Keratinocyte (primary cell): ENCODE data around the gene CACNA1H. TPM values are rescaled to one million over a fixed set of nuclear protein-coding genes. Genes with fewer than 3 reads are reported as not detected.
"Not testable (repeated sequence)": the region's sequence is repeated elsewhere in the genome, so short reads cannot be mapped to it uniquely, and the experiment has no call there.

Experiments used
- DNase-seq: peaks from one replicate; pipeline ENCODE4 v3.0.0-alpha.2; 2011; ENCODE audit warnings: low read depth, missing footprints, low spot score
- FAIRE-seq: peaks from 2 replicates; lab custom pipeline; 2011; peaks lifted over from hg19 to GRCh38; lab: Jason Lieb, UNC
- H2AFZ ChIP-seq: 2 replicates; pipeline ENCODE4 v1.6.0; 2012; ENCODE audit warnings: low read length, control low read depth, inconsistent platforms; ENCODE audit not compliant: control insufficient read depth
- H3K27ac ChIP-seq: 2 replicates; pipeline ENCODE4 v1.5.1; 2011; ENCODE audit warnings: low read length; ENCODE audit not compliant: control insufficient read depth, insufficient read depth
- H3K27me3 ChIP-seq: 3 replicates; pipeline ENCODE4 v1.6.0; 2011; ENCODE audit warnings: low read length; ENCODE audit not compliant: control insufficient read depth, insufficient read depth; ENCODE audit errors: extremely low read depth
- H3K36me3 ChIP-seq, 2 experiments: 2 replicates in 1 of 2; 3 replicates in 1 of 2; pipeline ENCODE4 v1.5.1; 2011; ENCODE audit warnings: low read length in 2 of 2, mild to moderate bottlenecking in 1 of 2; ENCODE audit not compliant: control insufficient read depth in 2 of 2, insufficient read depth in 2 of 2; ENCODE audit errors: extremely low read depth in 1 of 2
- H3K4me1 ChIP-seq: 3 replicates; pipeline ENCODE4 v1.5.1; 2011; ENCODE audit warnings: low read length; ENCODE audit not compliant: control insufficient read depth, insufficient read depth; ENCODE audit errors: extremely low read depth
- H3K4me2 ChIP-seq: 3 replicates; pipeline ENCODE4 v1.6.0; 2011; ENCODE audit warnings: low read depth, low read length; ENCODE audit not compliant: control insufficient read depth, insufficient read depth; ENCODE audit errors: extremely low read depth
- H3K4me3 ChIP-seq, 3 experiments: fragments of 200-600 bp in 1 of 3; sonication (generic) in 1 of 3; 2 replicates in 2 of 3; 3 replicates in 1 of 3; pipeline ENCODE4 v1.5.1; 2011 to 2016; ENCODE audit warnings: low read length in 3 of 3, mild to moderate bottlenecking in 3 of 3, control low read depth in 2 of 3, inconsistent platforms in 1 of 3, low read depth in 1 of 3, mixed read lengths in 1 of 3, mixed run types in 1 of 3, moderate library complexity in 1 of 3; ENCODE audit not compliant: control insufficient read depth in 2 of 3, insufficient read depth in 2 of 3; ENCODE audit errors: extremely low read depth in 1 of 3
- H3K79me2 ChIP-seq: 2 replicates; pipeline ENCODE4 v1.6.0; 2012; ENCODE audit warnings: low read length; ENCODE audit not compliant: control insufficient read depth, insufficient read depth
- H3K9ac ChIP-seq: 3 replicates; pipeline ENCODE4 v1.6.0; 2011; ENCODE audit warnings: low read length; ENCODE audit not compliant: control insufficient read depth, insufficient read depth; ENCODE audit errors: extremely low read depth
- H3K9me1 ChIP-seq: 3 replicates; pipeline ENCODE4 v1.6.0; 2011; ENCODE audit warnings: low read length; ENCODE audit not compliant: control insufficient read depth, insufficient read depth; ENCODE audit errors: extremely low read depth
- H3K9me3 ChIP-seq: 2 replicates; pipeline ENCODE4 v1.5.1; 2012; ENCODE audit warnings: low read depth, low read length; ENCODE audit not compliant: control insufficient read depth
- H4K20me1 ChIP-seq: 3 replicates; pipeline ENCODE4 v1.6.0; 2011; ENCODE audit warnings: low read length; ENCODE audit not compliant: control insufficient read depth, insufficient read depth; ENCODE audit errors: extremely low read depth
- CTCF ChIP-seq, 3 experiments: IDR thresholded peaks in 1 of 3; conservative IDR thresholded peaks in 1 of 3; optimal IDR thresholded peaks in 1 of 3; 2 replicates in 2 of 3; 3 replicates in 1 of 3; pipeline versions ENCODE3 to v1.5.1; 2011; ENCODE audit warnings: low read length in 3 of 3, mild to moderate bottlenecking in 3 of 3, moderate library complexity in 2 of 3, control low read depth in 1 of 3, inconsistent platforms in 1 of 3; ENCODE audit not compliant: insufficient read depth in 2 of 3; ENCODE audit errors: extremely low read depth in 1 of 3
- EZH2 ChIP-seq: IDR thresholded peaks from one replicate; pipeline ENCODE4 v1.6.1; 2012; ENCODE audit warnings: inconsistent platforms, mild to moderate bottlenecking, low read length, moderate library complexity
- dilution Hi-C: fragments of 300-500 bp; cut with MboI; formaldehyde crosslinking; loops from one replicate; pipeline ENCODE4 v1.7.0; 2020; ENCODE audit warnings: low sequenced_read_pairs; ENCODE audit not compliant: extremely low pct_ligation_motif_present
- polyA plus RNA-seq, 5 experiments: library from polyadenylated mRNA; depleted of rRNA in 3 of 5; stranded (reverse) in 3 of 5; stranded (forward) in 1 of 5; unstranded in 1 of 5; fragments of >200 nt; gene quantifications; 1 replicate in 1 of 5; 2 replicates in 3 of 5; 3 replicates in 1 of 5; pipeline versions ENCODE4 v1.2.1 to v1.2.3, GENCODE V29; 2011 to 2012; ENCODE audit warnings: missing spikeins in 2 of 5, low read depth in 1 of 5, low replicate concordance in 1 of 5

CACNA1H gene
- polyA plus RNA-seq, 1 donor (not counting 4 experiments of a cell fraction or from before 2014, with no cell fraction given), result not detected

- TF ChIP-seq CTCF (optimal IDR thresholded peaks at IDR 0.05 in 1 of 3, IDR thresholded peaks at IDR 0.05 in 1 of 3, conservative IDR thresholded peaks at IDR 0.05 in 1 of 3; ENCODE audit: extremely low read depth in 1 of 3, insufficient read depth in 2 of 3, low read length in 3 of 3), result no peak
- TF ChIP-seq EZH2, result no peak
Observed at GRCh38 chr16:1224558-1224957, 71.7 kb downstream of the CACNA1H start.

GRCh38 chr16:1225051-1225451 is 72.1 kb downstream of the CACNA1H start, which contains the start of gene TPSG1:
Gene TPSG1, minus strand, starts transcription at chr16:1225268. Its CDS starts 16 bp downstream, at chr16:1225252.
- Histone ChIP-seq H3K4me1 (no peaks in the 10 kb centered on the region), H3K4me2 (no peak within 1 kb of the TSS), H3K27ac (no peak within 1 kb of the TSS), H3K9ac (no peak within 1 kb of the TSS), H3K9me1 (no peaks in the 10 kb centered on the region), H3K4me3 (no peak within 1 kb of the TSS), H3K79me2 (no peaks in the 10 kb centered on the region), H3K36me3 (no peaks in the 10 kb centered on the region), H2AFZ (no peak within 1 kb of the TSS), H3K27me3 (no peaks in the 10 kb centered on the region), H3K9me3 (no peaks in the 10 kb centered on the region), H4K20me1 (no peaks in the 10 kb centered on the region)
- no peak for DNase-seq
- TF ChIP-seq EZH2 (no peak), CTCF (optimal IDR thresholded peaks at IDR 0.05 in 1 of 3, IDR thresholded peaks at IDR 0.05 in 1 of 3, conservative IDR thresholded peaks at IDR 0.05 in 1 of 3; ENCODE audit: extremely low read depth in 1 of 3, insufficient read depth in 2 of 3, low read length in 3 of 3) (no peak)
- no peak for FAIRE-seq
- dilution Hi-C loops, result no loop called here

More at GRCh38 chr16:1224558-1224957, 71.7 kb downstream of the CACNA1H start:
- no peak overlapping the region for H3K27ac ChIP-seq
- no peaks in the 10 kb centered on the region for H3K4me1 ChIP-seq
- dilution Hi-C loops, result no loop called here
- no peaks in the 10 kb centered on the region for H3K9me3 ChIP-seq
- H3K79me2 ChIP-seq, result no peaks in the 10 kb centered on the region
- no peaks in the 10 kb centered on the region for H4K20me1 ChIP-seq
- no peak for DNase-seq
- no peaks in the 10 kb centered on the region for H3K36me3 ChIP-seq
- H3K4me2 ChIP-seq, result no peak overlapping the region
- no peak for FAIRE-seq
- H3K9ac ChIP-seq, result no peak overlapping the region
- no peak overlapping the region for H2AFZ ChIP-seq
- H3K27me3 ChIP-seq, result no peaks in the 10 kb centered on the region
- H3K4me3 ChIP-seq, result no peak overlapping the region
- H3K9me1 ChIP-seq, result no peaks in the 10 kb centered on the region

- H3K79me2 ChIP-seq, H3K27me3 ChIP-seq, H3K9me3 ChIP-seq, H3K9me1 ChIP-seq, DNase-seq, dilution Hi-C loops, H4K20me1 ChIP-seq, H3K36me3 ChIP-seq, H3K4me1 ChIP-seq, H3K27ac ChIP-seq, FAIRE-seq, H3K4me2 ChIP-seq, H2AFZ ChIP-seq, H3K9ac ChIP-seq, H3K4me3 ChIP-seq: not testable (repeated sequence)
Observed at GRCh38 chr16:1225728-1226311, 72.9 kb downstream of the CACNA1H start.

GRCh38 chr16:1226692-1227091 is 73.8 kb downstream of the CACNA1H start:
- dilution Hi-C loops, H3K9me3 ChIP-seq, FAIRE-seq, H4K20me1 ChIP-seq, H3K9me1 ChIP-seq, H3K27me3 ChIP-seq, H3K27ac ChIP-seq, H3K4me1 ChIP-seq, H2AFZ ChIP-seq, H3K4me3 ChIP-seq, DNase-seq, H3K4me2 ChIP-seq, H3K79me2 ChIP-seq, H3K36me3 ChIP-seq, H3K9ac ChIP-seq: not testable (repeated sequence)
